Natural killer cell (primary cell): Measurements from ENCODE around the gene FOXP1. TPM values are rescaled to one million over a fixed set of nuclear protein-coding genes. Genes with fewer than 3 reads are reported as not detected.

Experiments
- ATAC-seq, 3 donors: fragments of 150-1000 bp in 2 of 3; fragments of 200-7000 bp in 1 of 3; cut with Tn5 transposase; 1 replicate in 1 of 3; 2 replicates in 2 of 3; pipeline ENCODE4 v1.10.0; 2021; ENCODE audit warnings: mild to moderate bottlenecking in 2 of 3, moderate library complexity in 2 of 3
- DNase-seq, 2 donors: peaks; one replicate each; pipeline versions ENCODE4 v3.0.0 to v3.0.0-alpha.2; 2013 to 2021; ENCODE audit warnings: mixed read lengths in 1 of 2
- H3K27ac ChIP-seq: one replicate; pipeline ENCODE4 v1.5.1; 2013; ENCODE audit warnings: mild to moderate bottlenecking, low read length
- H3K27me3 ChIP-seq: one replicate; pipeline ENCODE4 v1.6.1; 2013; ENCODE audit warnings: low read length; ENCODE audit not compliant: control insufficient read depth, insufficient read depth
- H3K36me3 ChIP-seq: one replicate; pipeline ENCODE4 v1.6.1; 2013; ENCODE audit warnings: low read length; ENCODE audit not compliant: control insufficient read depth, insufficient read depth
- H3K4me1 ChIP-seq: one replicate; pipeline ENCODE4 v1.6.1; 2013; ENCODE audit warnings: low read length; ENCODE audit not compliant: control insufficient read depth, insufficient read depth
- H3K4me3 ChIP-seq: one replicate; pipeline ENCODE4 v1.5.1; 2013; ENCODE audit warnings: low read length
- H3K9me3 ChIP-seq: one replicate; pipeline ENCODE4 v1.6.1; 2013; ENCODE audit warnings: low read length; ENCODE audit not compliant: control insufficient read depth, insufficient read depth
- H3K27ac Mint-ChIP-seq, 2 donors: one replicate each; pipeline ENCODE4 v1.8.0; 2022; ENCODE audit warnings: mild to moderate bottlenecking in 2 of 2, mixed read lengths in 2 of 2, moderate library complexity in 1 of 2
- H3K27me3 Mint-ChIP-seq, 2 donors: one replicate each; pipeline ENCODE4 v1.8.0; 2022; ENCODE audit warnings: low read depth in 2 of 2, mixed read lengths in 2 of 2
- H3K36me3 Mint-ChIP-seq: one replicate; pipeline ENCODE4 v1.8.0; 2022; ENCODE audit warnings: mixed read lengths
- H3K4me1 Mint-ChIP-seq, 2 donors: one replicate each; pipeline ENCODE4 v1.8.0; 2022; ENCODE audit warnings: mixed read lengths in 2 of 2
- H3K4me3 Mint-ChIP-seq: one replicate; pipeline ENCODE4 v1.8.0; 2022; ENCODE audit warnings: mild to moderate bottlenecking, moderate library complexity, mixed read lengths
- H3K9me3 Mint-ChIP-seq, 2 donors: one replicate each; pipeline ENCODE4 v1.8.0; 2022; ENCODE audit warnings: mixed read lengths in 2 of 2
- WGBS: methylation state at CpG from one replicate; pipeline ENCODE4 v1.1.7; 2013; ENCODE audit warnings: missing lambda C conversion rate; ENCODE audit not compliant: insufficient coverage; 5-methylcytosine and 5-hydroxymethylcytosine counted together
- intact Hi-C: fragments of 100-400 bp; cut with micrococcal nuclease; formaldehyde crosslinking; loops from one replicate; pipeline ENCODE4 v1.14.2; 2022
- total RNA-seq, 4 donors: library from RNA; stranded (reverse); fragments of 120-200 nt in 1 of 4; gene quantifications; one replicate each; pipeline versions ENCODE4 v1.2.3 to v1.2.4, GENCODE V29; 2013 to 2022
- TF ChIP-seq, protein P1 (sequence below): fragments of 200-600 bp; IDR thresholded peaks from one replicate; pipeline ENCODE4 v1.8.0; 2022; ENCODE audit warnings: antibody characterized with exemption

FOXP1 gene
- total RNA-seq, 3 donors from 2014 or later (not counting 1 experiment from before 2014, with no cell fraction given): 166 to 185 (median 166) TPM

DNA sequence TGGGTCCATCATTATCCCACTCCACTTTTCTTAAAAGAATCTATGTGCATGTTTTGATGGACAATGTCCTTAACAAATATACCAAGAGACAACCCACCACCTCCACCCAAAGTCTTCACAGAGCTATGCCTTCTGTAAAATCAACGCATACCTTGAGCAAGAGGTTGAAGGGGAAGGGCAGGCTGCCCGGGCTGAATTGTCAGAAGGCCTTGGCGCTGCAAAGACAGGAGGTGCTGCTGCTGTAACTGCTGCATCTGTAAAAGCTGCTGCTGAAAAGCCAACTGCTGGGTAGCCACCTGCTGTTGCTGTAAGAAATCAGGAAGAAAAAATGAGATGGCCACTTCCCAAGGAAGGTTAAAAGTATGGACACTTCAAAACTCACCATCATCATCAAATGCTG lies 536.7 kb downstream of the FOXP1 start:
- TF ChIP-seq, protein P1, sequence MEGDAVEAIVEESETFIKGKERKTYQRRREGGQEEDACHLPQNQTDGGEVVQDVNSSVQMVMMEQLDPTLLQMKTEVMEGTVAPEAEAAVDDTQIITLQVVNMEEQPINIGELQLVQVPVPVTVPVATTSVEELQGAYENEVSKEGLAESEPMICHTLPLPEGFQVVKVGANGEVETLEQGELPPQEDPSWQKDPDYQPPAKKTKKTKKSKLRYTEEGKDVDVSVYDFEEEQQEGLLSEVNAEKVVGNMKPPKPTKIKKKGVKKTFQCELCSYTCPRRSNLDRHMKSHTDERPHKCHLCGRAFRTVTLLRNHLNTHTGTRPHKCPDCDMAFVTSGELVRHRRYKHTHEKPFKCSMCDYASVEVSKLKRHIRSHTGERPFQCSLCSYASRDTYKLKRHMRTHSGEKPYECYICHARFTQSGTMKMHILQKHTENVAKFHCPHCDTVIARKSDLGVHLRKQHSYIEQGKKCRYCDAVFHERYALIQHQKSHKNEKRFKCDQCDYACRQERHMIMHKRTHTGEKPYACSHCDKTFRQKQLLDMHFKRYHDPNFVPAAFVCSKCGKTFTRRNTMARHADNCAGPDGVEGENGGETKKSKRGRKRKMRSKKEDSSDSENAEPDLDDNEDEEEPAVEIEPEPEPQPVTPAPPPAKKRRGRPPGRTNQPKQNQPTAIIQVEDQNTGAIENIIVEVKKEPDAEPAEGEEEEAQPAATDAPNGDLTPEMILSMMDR: no peak
- 88% methylated on average over 3 of the region's 3 CpGs for WGBS
- intact Hi-C loops: no loop called here
- no peak overlapping the region for H3K4me3 ChIP-seq
- DNase-seq (no peak), ATAC-seq (no peak)
- no peaks in the 10 kb centered on the region for H3K9me3 ChIP-seq
- Mint-ChIP-seq H3K27me3 (no peaks in the 10 kb centered on the region), H3K4me3 (no peak overlapping the region), H3K4me1 (peaks cover 49 to 69% of the 10 kb centered on the region in 2 donors), H3K9me3 (no peaks in the 10 kb centered on the region), H3K36me3 (no peaks in the 10 kb centered on the region), H3K27ac (peak overlapping the region; percentile 36 to 41)
- H3K27ac ChIP-seq: no peak overlapping the region
- H3K27me3 ChIP-seq: no peaks in the 10 kb centered on the region
- peaks cover 35% of the 10 kb centered on the region for H3K36me3 ChIP-seq
- H3K4me1 ChIP-seq: peaks cover 5% of the 10 kb centered on the region

DNA sequence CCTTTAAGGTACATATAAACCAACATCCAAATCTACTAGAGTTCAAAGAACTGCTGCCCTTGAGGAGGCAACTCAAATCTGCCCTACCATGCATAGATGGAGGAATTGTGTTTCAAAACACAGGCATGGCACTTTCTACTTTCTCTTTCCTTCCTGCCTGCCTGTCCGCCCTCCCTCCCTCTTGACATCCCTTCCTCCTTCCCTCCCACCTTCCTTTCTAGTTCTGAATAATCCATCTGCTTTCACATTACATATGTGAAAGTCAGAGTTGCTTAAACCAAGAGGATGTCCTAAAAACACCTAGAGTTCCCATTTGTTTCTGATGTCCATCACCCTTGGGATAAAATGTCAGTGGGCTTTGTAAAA lies 537.6 kb downstream of the FOXP1 start:
- DNase-seq (peak in 1 of 2 donors; percentile 25), ATAC-seq (no peak)
- Histone ChIP-seq H3K4me3 (no peak overlapping the region), H3K27ac (peak overlapping the region; percentile 49), H3K4me1 (peaks cover 5% of the 10 kb centered on the region), H3K27me3 (no peaks in the 10 kb centered on the region), H3K36me3 (peaks cover 36% of the 10 kb centered on the region), H3K9me3 (no peaks in the 10 kb centered on the region)
- no peak overlapping the region for H3K4me3 Mint-ChIP-seq
- intact Hi-C loops: no loop called here
- H3K27ac Mint-ChIP-seq: peak overlapping the region; percentile 17 to 41
- TF ChIP-seq, protein P1: no peak
- H3K36me3 Mint-ChIP-seq: peaks cover 1% of the 10 kb centered on the region
- peaks cover 49 to 62% of the 10 kb centered on the region in 2 donors for H3K4me1 Mint-ChIP-seq
- no peaks in the 10 kb centered on the region for H3K27me3 Mint-ChIP-seq
- no peaks in the 10 kb centered on the region for H3K9me3 Mint-ChIP-seq
- WGBS: 58% methylated on average over 1 of the region's 1 CpG

DNA sequence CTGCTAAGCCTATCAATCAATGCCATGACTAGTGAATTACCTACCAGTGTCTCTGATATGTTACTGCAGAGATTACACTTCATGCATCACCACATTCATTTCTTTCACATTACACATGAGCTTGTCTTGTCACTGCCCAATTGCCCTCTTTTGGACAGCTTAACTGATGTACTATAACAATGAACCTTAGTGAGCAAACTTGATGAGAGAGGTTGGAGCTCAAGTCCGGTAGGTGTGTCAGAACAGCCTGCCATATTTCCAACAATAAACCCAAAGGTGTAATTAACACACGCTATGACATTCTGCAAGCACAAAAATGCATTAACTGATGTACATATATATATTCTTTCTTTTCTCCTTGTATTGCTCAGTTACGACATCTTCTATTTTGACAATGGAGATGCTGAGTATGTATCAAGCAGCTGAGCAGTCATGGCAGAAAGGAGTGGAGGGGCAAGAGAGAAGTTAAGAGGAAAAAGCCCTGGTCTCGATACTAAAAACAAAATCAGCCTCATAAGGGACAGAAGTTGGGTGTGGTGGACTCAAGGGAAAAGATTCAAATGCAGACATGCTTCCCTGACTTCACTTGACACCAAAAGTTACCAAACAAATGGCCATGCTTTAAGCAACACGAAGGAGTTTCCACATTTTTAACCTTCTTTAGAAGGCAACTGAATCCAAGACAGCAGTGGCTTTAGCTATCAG lies 538.2 kb downstream of the FOXP1 start:
- Mint-ChIP-seq H3K4me3 (no peak overlapping the region), H3K4me1 (peaks cover 44 to 56% of the 10 kb centered on the region in 2 donors), H3K27me3 (no peaks in the 10 kb centered on the region), H3K36me3 (peaks cover 7% of the 10 kb centered on the region), H3K9me3 (no peaks in the 10 kb centered on the region), H3K27ac (peak overlapping the region; percentile 17 to 41)
- peaks cover 5% of the 10 kb centered on the region for H3K4me1 ChIP-seq
- peaks cover 40% of the 10 kb centered on the region for H3K36me3 ChIP-seq
- 85% methylated on average over 4 of the region's 5 CpGs for WGBS
- H3K4me3 ChIP-seq: no peak overlapping the region
- peak overlapping the region; percentile 49 for H3K27ac ChIP-seq
- H3K9me3 ChIP-seq: no peaks in the 10 kb centered on the region
- intact Hi-C loops: no loop called here
- DNase-seq (no peak), ATAC-seq (no peak)
- TF ChIP-seq, protein P1: no peak
- H3K27me3 ChIP-seq: no peaks in the 10 kb centered on the region

DNA sequence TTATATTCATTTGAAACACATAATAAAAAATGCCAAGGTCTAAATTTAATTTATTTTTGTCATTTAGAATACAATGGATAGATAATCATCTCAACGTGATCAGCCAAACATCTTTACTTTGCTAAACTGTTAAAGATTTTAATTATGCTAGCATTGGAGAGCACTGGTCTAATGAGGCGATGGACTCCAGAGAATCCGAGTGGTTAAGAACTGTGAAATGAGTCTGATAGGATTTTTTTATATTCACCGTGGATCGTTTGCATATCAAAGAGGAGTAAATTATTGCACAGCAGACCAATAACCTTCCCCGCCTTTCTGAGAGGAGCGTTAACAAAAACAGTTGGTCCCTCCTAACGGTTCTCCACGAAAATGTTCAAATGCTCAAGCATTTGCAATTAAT lies 540.8 kb downstream of the FOXP1 start:
- H3K4me1 Mint-ChIP-seq: peaks cover 43 to 48% of the 10 kb centered on the region in 2 donors
- no peak for DNase-seq
- H3K9me3 ChIP-seq: no peaks in the 10 kb centered on the region
- intact Hi-C loops: no loop called here
- peak overlapping the region; percentile 1 to 9 for H3K27ac Mint-ChIP-seq
- TF ChIP-seq, protein P1: no peak
- no peaks in the 10 kb centered on the region for H3K27me3 ChIP-seq
- H3K4me1 ChIP-seq: peaks cover 2% of the 10 kb centered on the region
- H3K27me3 Mint-ChIP-seq: no peaks in the 10 kb centered on the region
- 98% methylated on average over 7 of the region's 9 CpGs for WGBS
- peaks cover 8% of the 10 kb centered on the region for H3K36me3 Mint-ChIP-seq
- H3K4me3 ChIP-seq: no peak overlapping the region
- H3K36me3 ChIP-seq: peaks cover 50% of the 10 kb centered on the region
- ATAC-seq: no peak
- H3K9me3 Mint-ChIP-seq: no peaks in the 10 kb centered on the region
- no peak overlapping the region for H3K27ac ChIP-seq
- H3K4me3 Mint-ChIP-seq: no peak overlapping the region
